HG02759 (cell line): ENCODE data around the gene CRPPA.
"Not testable (repeated sequence)": the region's sequence is repeated elsewhere in the genome, so short reads cannot be mapped to it uniquely, and the experiment has no call there.

ENCODE experiments used
- ATAC-seq: cut with Tn5 transposase; IDR thresholded peaks from one replicate; pipeline ENCODE4 v1.9.1; 2021; ENCODE audit warnings: mild to moderate bottlenecking, moderate library complexity; ENCODE audit not compliant: unreplicated experiment

CRPPA gene

DNA sequence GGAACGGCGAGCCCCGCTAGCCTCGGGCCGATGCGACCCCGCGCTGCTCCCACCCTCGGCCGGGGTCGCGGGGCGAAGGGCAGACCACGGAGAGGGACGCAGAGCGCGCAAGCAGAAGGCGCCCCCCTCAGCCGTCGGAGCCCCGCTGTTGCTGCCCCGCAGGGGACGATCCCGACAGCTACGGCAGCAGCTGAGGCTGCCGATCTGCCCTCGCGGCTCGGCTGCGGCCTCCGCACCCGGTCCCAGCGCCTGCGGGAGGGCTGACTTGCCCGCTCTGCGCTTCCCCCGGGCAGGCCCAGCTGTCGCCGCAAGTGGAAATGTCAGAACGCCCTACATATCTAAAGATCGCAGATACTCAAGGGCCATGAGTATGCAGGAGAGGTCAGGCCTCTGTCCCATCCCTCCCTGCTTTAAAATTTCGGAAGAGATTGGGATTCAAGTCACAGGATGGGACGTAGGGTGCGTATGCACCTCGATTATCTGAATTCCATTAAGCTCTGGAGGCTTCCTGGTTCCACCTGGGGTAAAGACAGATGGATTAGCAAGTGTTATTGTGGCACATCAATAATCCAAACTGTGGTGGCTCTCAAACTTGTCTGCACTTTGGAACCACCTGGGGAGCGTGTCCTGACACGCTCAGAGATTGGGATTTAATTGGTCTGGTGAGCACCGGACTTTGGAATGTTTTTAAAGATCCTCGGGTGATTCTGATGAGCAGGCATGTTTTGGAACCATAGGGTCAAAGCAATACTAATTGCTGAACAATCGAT, at the start of gene CRPPA:
CRPPA (minus strand) TSS at position 206 of the 770 bp plus-strand sequence. CDS start 216 bp downstream, outside the sequence.
- ATAC-seq: peak; percentile 43

DNA sequence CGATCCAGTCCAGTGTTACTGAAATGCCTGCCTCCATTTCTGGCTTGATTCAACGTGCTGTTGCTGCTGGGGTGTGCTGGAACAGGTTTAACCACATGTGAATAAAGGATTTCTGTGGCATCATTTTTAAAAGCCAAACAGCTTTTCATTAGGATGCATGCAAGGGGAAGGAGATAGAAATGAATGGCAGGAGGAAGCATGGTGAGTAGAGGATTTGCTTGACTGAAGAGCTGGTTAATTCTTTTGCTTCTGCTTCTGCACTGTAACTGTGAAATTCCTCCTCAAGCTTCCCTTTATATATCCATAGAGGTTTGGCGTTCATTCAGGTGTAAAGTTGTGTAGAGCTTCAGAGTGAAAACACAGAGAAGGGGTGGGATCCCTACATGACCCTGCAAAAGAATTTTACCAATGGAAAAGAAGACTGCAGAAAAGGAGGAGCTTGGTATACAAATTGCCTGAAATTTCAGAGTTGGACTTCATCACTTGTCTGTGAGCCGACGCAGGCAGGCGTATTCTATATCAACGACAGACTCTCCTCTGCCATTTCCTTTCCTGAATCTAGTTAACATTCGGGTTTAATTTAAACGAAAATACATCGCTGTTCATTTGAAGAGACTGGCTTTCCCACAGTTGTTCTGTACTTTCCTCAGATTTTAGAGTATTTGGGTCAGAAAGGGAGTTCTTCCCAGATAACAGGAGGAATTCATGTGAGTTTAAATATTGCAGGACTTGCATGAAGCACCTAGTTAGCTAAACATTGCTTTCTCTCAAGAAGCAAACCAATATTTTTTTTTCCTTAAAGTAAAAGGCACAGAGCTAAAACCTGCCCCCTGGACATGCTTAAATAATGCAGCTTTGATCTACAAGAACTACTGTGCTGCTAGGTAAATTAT, 44.4 kb upstream of the CRPPA start, which contains the start of gene SOSTDC1:
SOSTDC1 (minus strand) TSS at position 270 of the 893 bp plus-strand sequence; CDS start at position 200, 70 bp downstream.
- no peak for ATAC-seq

DNA sequence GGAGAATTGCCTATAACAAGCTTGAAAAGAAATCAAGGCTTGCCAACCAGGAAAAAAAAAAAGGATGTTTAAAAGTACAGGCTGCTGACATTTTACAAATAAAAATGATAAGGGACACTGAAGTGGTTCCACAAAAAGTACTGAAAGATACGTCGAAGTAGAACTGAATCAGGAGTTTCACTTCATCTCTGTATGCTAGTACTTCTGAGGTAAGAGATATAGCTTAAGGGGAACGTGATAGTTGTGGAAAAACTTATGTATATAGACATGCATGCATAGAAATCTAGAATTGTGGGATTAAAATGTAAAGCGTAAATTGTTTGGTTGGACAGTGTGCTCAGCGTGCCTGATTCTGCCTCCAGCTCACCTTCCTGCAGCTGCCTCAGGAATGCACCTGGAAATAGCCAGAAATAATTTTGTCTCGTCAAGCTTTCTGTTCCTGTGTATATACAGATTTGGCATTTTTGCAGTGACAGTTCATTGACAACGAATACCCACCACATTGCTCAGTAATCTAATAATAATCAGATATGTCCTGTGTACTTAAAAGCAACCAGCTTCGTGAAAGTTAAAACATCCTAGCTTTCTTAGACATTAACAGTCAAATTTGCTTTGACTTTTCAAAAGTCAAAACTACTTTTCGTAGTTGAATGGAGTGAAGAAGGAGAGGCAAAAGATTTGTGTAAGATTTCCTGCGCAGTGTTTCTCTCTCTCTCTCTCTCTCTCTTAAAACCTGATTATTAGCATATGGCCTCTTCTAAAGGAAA, 42.8 kb upstream of the CRPPA start:
- no peak for ATAC-seq

GRCh38 chr7:16463520-16463919, 42.2 kb upstream of the CRPPA start:
- no peak for ATAC-seq

GRCh38 chr7:16462431-16462889, 41.1 kb upstream of the CRPPA start:
- no peak for ATAC-seq

GRCh38 chr7:16460789-16461493, 39.6 kb upstream of the CRPPA start:
- ATAC-seq: no peak

GRCh38 chr7:16456303-16456702, 35.0 kb upstream of the CRPPA start:
- ATAC-seq: not testable (repeated sequence)

DNA sequence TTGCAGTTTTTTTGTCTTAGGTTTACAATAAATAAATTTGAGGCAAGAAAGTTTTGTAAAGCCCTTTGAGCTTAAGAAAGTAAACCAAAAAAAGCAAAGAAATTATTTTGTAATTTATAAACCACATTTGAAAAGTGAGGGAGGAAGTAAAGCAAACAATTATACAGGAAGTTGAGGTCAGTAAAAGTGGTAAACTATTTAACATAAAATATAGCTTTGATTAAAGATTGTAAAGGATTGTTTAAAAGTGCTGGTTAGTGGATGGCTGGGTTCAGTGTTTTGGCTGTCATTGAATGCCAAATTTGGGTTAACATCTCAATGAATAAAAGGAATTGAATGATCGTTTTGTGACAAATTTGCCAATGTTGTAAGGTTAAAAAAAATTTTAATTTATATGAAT, 34.3 kb upstream of the CRPPA start:
- no peak for ATAC-seq

- no peak for ATAC-seq
Measured at GRCh38 chr7:16450366-16450765, 29.0 kb upstream of the CRPPA start.

DNA sequence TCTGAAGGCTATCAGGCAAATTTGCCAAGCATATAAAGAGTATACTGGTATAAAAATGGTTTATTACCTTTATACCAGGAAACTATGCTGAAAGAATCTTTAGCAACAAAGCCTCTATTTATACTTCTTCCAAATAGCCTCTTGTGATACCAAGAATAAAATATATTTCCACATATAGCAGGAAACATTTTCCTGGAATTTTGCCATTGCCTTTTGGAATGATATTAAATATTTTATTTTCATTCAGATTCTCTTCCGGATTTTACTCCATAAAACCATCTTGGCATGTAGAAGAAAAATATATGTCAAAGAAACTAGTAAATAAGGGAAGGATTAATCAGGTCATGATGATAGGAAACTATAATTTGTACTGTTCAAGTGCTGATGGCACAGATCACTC, 26.5 kb upstream of the CRPPA start:
- no peak for ATAC-seq

- ATAC-seq: no peak
Measured at GRCh38 chr7:16446508-16446907, 25.2 kb upstream of the CRPPA start.

- not testable (repeated sequence) for ATAC-seq
Measured at GRCh38 chr7:16443871-16444270, 22.5 kb upstream of the CRPPA start.

- no peak for ATAC-seq
Measured at GRCh38 chr7:16438988-16439387, 17.6 kb upstream of the CRPPA start.

DNA sequence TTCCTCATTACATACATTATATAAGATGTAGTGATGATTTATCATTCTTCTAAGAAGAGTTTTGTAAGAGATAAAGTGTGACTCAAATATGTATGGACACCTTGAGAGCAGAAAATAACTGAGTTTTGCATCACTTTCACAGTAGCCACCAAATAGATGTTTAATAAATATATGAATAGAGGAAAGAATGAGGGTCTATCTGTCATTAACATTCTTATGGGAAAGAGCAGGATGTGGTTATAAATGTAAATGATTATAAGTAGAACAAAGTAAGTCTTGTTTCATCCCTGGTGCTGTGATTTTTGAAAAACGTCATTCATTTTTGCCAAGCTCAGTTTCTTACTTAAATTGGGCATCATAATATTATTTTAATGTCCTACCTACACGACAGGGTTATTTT, 15.0 kb upstream of the CRPPA start:
- ATAC-seq: no peak

DNA sequence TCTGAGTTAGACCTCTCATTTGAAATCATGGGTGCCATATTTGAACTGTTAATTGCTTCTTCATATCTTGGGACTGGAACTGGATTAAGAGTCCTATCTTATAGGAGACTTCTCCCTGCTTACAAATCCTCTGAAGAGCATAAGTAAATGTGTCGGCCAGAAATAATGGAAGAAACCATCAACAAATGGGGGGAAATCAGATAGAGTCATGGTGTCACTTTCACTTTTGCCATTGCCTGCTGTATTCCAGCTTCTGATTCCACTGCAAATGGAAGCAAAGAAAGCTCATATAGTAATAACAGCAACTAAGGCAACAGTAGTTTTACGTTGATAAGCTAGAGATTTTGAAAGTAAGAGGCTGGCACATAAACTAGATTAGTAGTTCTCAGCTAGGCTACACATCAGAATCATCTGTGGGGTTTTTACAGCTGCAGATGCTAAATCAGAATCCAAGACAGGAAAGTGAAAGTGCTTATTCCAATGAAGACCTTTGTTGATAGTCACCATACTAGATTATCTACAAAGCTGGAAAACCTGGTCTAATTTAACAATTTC, 12.3 kb upstream of the CRPPA start:
- no peak for ATAC-seq

GRCh38 chr7:16432425-16432731, 11.0 kb upstream of the CRPPA start:
- ATAC-seq: no peak

- peak; percentile 81 for ATAC-seq
Measured at GRCh38 chr7:16431646-16432424, 10.5 kb upstream of the CRPPA start.

- ATAC-seq: no peak
Measured at GRCh38 chr7:16430133-16430532, 8.8 kb upstream of the CRPPA start.

- no peak for ATAC-seq
Measured at GRCh38 chr7:16428672-16429071, 7.3 kb upstream of the CRPPA start.
